ENCODE data around the gene RGS12. TPM values are rescaled to one million over a fixed set of nuclear protein-coding genes. Genes with fewer than 3 reads are reported as not detected.

Gene RGS12
- total and polyA plus RNA-seq, 2 of the 8 experiments (the other 6 are each of a cell fraction or from before 2014, with no cell fraction given) = 6.0 to 16.4 TPM

DNA sequence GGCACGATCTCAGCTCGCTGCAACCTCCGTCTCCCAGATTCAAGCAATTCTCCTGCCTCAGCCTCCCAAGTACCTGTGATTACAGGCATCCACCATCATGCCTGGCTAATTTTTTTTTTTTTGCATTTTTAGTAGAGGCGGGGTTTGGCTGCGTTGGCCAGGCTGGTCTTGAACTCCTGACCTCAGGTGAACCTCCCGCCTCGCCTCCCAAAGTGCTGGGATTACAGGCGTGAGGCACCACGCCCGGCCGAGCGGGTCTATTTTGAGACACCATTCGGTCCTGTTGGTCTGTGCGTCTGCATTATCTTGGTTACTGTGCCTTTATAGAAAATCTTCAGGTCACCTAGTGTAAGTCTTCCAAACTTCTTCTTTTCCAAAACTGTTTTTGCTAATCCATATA is 21.7 kb upstream of the RGS12 start:
- Histone ChIP-seq H2BK120ac (replicated peaks; ENCODE audit: low read depth, low read length) (no peak overlapping the region), H3K9me3 (ENCODE audit: insufficient read depth in 2 of 2, low read depth in 1 of 2, low read length in 1 of 2) (no peaks in the 10 kb centered on the region), H2BK12ac (ENCODE audit: low read depth, low read length) (no peak overlapping the region), H3K18ac (ENCODE audit: extremely low read depth, low read length) (no peak overlapping the region), H2AK5ac (ENCODE audit: low read depth, low read length) (no peak overlapping the region), H3K9ac (replicated peaks in 1 of 4; ENCODE audit: extremely low read depth in 1 of 4, low read depth in 3 of 4, low read length in 3 of 4) (no peak overlapping the region), H4K91ac (replicated peaks; ENCODE audit: insufficient read length, low read length) (no peak overlapping the region), H3K4me1 (replicated peaks in 1 of 4; ENCODE audit: control insufficient read depth in 3 of 4, insufficient read depth in 4 of 4, low read length in 3 of 4) (peaks cover 0 to 6% (median 0%) of the 10 kb centered on the region in 4 experiments; a peak in 1 of 7 replicates), H3K23me2 (ENCODE audit: low read depth, low read length) (no peaks in the 10 kb centered on the region), H2BK20ac (ENCODE audit: low read length) (no peak overlapping the region), H2BK5ac (ENCODE audit: low read depth, low read length) (no peak overlapping the region), H3K23ac (ENCODE audit: insufficient read length) (no peak overlapping the region), H2AFZ (ENCODE audit: low read length) (no peak overlapping the region), H3K27me3 (replicated peaks in 1 of 4; ENCODE audit: control insufficient read depth in 3 of 4, extremely low read depth in 1 of 4, insufficient read depth in 3 of 4, low read length in 3 of 4) (no peaks in the 10 kb centered on the region), H3K56ac (replicated peaks; ENCODE audit: insufficient read length, low read depth, low read length) (no peak overlapping the region), H4K8ac (ENCODE audit: extremely low read depth, insufficient read depth, low read length) (no peak overlapping the region), H3K79me1 (ENCODE audit: low read depth, low read length) (no peaks in the 10 kb centered on the region), H3K4me3 (ENCODE audit: extremely low read depth in 1 of 4, insufficient read depth in 2 of 4, low read depth in 3 of 4, low read length in 4 of 4) (no peak overlapping the region), H3K4me2 (ENCODE audit: insufficient read depth in 1 of 2, low read depth in 2 of 2, low read length in 2 of 2) (no peak overlapping the region), H3K79me2 (ENCODE audit: control insufficient read depth in 1 of 2, insufficient read depth in 2 of 2, low read length in 2 of 2) (no peaks in the 10 kb centered on the region), H3K36me3 (ENCODE audit: control insufficient read depth in 2 of 4, insufficient read depth in 4 of 4, low read length in 3 of 4) (no peaks in the 10 kb centered on the region), H4K5ac (ENCODE audit: insufficient read length, low read depth, low read length) (no peak overlapping the region), H4K20me1 (replicated peaks in 1 of 2; ENCODE audit: control insufficient read depth in 1 of 2, insufficient read depth in 2 of 2, low read length in 2 of 2) (no peaks in the 10 kb centered on the region), H2BK15ac (ENCODE audit: low read length) (no peak overlapping the region), H3K27ac (ENCODE audit: low read depth, low read length) (no peak overlapping the region), H3K4ac (replicated peaks; ENCODE audit: insufficient read length, low read depth, low read length) (no peak overlapping the region), H3K14ac (ENCODE audit: insufficient read length) (no peak overlapping the region)
- FAIRE-seq (no peak), DNase-seq (ENCODE audit: low read depth in 1 of 2, low spot score in 2 of 2) (no peak)
- TF ChIP-seq BACH1 (IDR thresholded peaks at IDR 0.05; ENCODE audit: low read length) (no peak), KDM1A (IDR thresholded peaks at IDR 0.05; ENCODE audit: borderline replicate concordance, low read length) (no peak), CBX8 (IDR thresholded peaks at IDR 0.05; ENCODE audit: borderline replicate concordance, low read depth, low read length) (no peak), FOSL1 (IDR thresholded peaks at IDR 0.05; ENCODE audit: insufficient read depth, low read depth, low read length) (no peak), SP1 (IDR thresholded peaks at IDR 0.05; ENCODE audit: low read depth, low read length) (no peak), SIX5 (IDR thresholded peaks at IDR 0.05; ENCODE audit: low read depth, low read length) (no peak), CTBP2 (IDR thresholded peaks at IDR 0.05; ENCODE audit: borderline replicate concordance, insufficient read depth, insufficient read length, low read length) (no peak), EGR1 (IDR thresholded peaks at IDR 0.05; ENCODE audit: borderline replicate concordance, low read depth, low read length) (no peak), ATF2 (IDR thresholded peaks at IDR 0.05; ENCODE audit: low read length) (no peak), POLR2AphosphoS5 (IDR thresholded peaks at IDR 0.05; ENCODE audit: low read depth, low read length) (no peak), ASH2L (IDR thresholded peaks at IDR 0.05; ENCODE audit: low read length) (no peak)
- ChIA-PET CTCF (ENCODE audit: partially characterized antibody) (interaction anchor here (2.8 kb wide), 1 partner anchor 47 kb away, joined by 10 read pairs; no protein-coding TSS in a partner anchor), POLR2A (ENCODE audit: partially characterized antibody) (interaction anchor here (0.6 to 1.7 kb wide), 2 partner anchors 20 to 77 kb away, joined by 3 to 4 read pairs; no protein-coding TSS in a partner anchor)
- 76% methylated on average over 14 of the region's 14 CpGs; no CpG with 5 or more reads in 1 of the 2 experiments for WGBS, 2 experiments (ENCODE audit: extremely low coverage in 1 of 2, insufficient coverage in 1 of 2, insufficient read length in 1 of 2, insufficient replicate concordance in 2 of 2, low coverage in 1 of 2, low lambda C conversion rate in 2 of 2, missing lambda C conversion rate in 1 of 2)

Data from H1 (cell line).